ENCODE measurements around the gene NXPH4. TPM values are rescaled to one million over a fixed set of nuclear protein-coding genes. Genes with fewer than 3 reads are reported as not detected.

Gene NXPH4
- total RNA-seq (0.79 TPM), polyA plus RNA-seq (0.28 TPM)

DNA sequence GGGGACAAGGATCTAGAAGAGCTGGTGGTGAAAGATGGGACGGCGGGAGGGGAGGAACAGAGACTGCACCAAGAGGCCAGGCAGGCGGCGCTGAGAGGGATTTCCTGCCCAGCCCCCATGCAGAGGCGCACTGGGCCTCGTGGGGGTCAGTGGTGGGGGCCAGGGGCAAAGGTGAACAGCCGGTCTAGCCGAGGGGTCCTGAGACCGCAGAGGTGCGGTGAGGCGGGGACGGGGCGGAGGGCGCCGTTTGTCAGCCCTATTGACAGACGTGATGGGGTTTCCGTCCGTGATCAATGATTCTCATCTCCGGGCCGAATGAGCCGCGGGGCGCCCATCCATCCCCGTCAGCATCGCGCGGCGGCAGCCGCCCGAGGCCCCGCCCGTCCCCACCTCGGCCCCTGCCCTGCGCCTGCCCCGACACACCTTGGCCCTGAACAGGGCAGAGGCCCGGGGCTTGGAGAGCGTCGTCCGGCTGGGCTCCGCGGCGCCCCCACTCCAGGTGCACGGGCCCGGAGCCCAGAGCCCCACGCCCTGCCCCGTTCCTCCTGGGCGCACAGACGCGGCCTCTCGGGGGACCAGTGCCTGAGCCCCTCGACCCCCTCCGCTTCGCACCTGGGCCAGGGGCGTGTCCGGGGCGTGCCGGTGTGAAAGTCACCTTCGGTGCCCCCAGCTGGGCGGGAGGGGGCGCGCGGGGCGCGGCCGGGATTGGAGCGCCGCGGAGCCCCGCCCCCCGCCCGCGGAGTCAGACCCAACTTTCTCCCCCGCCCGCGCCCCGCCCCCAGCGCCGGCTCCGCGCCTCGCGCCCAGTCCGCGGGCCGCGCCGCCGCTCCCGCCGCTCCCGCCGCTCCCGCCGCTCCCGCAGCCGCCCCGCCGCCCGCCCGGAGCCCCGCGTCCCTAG, at the start of gene NXPH4:
Gene NXPH4, plus strand, starts transcription at position 781 of the 898 bp plus-strand sequence. CDS start 176 bp downstream, outside the sequence.
- DNase-seq (ENCODE audit: extremely low spot score) = no peak
- H3K4me1 ChIP-seq (ENCODE audit: insufficient read depth) = peaks cover 2% of the 10 kb centered on the region
- H3K4me3 ChIP-seq (ENCODE audit: low read depth, low read length) = peak within 1 kb of the TSS; percentile 40
- H3K36me3 ChIP-seq (ENCODE audit: insufficient read depth) = no peaks in the 10 kb centered on the region
- WGBS = under 1% methylated on average over 102 of the region's 102 CpGs
- H3K27ac ChIP-seq (ENCODE audit: low read depth) = no peak within 1 kb of the TSS

DNA sequence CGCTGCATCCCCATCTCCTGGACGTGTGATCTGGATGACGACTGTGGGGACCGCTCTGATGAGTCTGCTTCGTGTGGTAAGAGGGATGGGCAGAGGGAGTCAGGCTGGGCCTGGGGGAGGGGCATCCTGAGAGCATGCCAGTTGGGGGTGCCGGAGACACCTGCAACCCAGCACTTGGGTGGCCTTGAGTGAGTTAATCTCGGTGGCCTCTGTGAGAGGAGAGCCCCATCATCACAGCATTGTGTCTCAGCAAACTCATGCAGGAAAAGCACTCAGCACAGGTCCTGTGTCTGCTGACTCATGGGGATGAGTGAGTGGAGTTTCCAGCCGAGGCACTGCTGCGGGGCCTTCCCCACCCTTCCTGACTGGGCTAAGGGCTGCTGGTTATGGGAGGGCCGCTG, 49.6 kb upstream of the NXPH4 start:
- Histone ChIP-seq H3K4me1 (ENCODE audit: insufficient read depth) (no peaks in the 10 kb centered on the region), H3K27ac (ENCODE audit: low read depth) (no peak overlapping the region), H3K36me3 (ENCODE audit: insufficient read depth) (peaks cover 10% of the 10 kb centered on the region), H3K4me3 (ENCODE audit: low read depth, low read length) (no peak overlapping the region)
- no peak for DNase-seq (ENCODE audit: extremely low spot score)
- WGBS = 62% methylated on average over 10 of the region's 10 CpGs

DNA sequence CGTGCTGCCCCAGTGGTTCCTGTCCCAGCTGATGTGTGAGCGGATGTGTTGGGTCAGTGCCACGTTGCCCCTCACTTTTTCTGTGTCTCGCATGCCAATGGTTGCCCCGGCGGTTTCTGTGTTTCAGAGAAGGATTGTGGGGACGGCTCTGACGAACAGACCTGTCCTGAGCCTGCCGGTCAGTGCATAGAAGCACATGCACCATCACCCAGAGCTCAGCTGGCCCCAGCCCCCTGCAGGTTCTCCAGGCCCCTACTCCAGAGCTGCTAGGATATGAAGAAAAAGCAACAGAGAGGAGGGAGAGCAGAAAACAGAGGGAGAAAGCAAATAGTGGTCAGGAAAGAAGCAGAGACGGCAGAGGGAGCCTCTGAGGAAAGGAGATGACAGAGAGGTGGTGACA, 48.5 kb upstream of the NXPH4 start:
- H3K36me3 ChIP-seq (ENCODE audit: insufficient read depth) = peaks cover 7% of the 10 kb centered on the region
- 82% methylated on average over 10 of the region's 10 CpGs for WGBS
- DNase-seq (ENCODE audit: extremely low spot score) = no peak
- no peak overlapping the region for H3K4me3 ChIP-seq (ENCODE audit: low read depth, low read length)
- no peak overlapping the region for H3K27ac ChIP-seq (ENCODE audit: low read depth)
- no peaks in the 10 kb centered on the region for H3K4me1 ChIP-seq (ENCODE audit: insufficient read depth)

DNA sequence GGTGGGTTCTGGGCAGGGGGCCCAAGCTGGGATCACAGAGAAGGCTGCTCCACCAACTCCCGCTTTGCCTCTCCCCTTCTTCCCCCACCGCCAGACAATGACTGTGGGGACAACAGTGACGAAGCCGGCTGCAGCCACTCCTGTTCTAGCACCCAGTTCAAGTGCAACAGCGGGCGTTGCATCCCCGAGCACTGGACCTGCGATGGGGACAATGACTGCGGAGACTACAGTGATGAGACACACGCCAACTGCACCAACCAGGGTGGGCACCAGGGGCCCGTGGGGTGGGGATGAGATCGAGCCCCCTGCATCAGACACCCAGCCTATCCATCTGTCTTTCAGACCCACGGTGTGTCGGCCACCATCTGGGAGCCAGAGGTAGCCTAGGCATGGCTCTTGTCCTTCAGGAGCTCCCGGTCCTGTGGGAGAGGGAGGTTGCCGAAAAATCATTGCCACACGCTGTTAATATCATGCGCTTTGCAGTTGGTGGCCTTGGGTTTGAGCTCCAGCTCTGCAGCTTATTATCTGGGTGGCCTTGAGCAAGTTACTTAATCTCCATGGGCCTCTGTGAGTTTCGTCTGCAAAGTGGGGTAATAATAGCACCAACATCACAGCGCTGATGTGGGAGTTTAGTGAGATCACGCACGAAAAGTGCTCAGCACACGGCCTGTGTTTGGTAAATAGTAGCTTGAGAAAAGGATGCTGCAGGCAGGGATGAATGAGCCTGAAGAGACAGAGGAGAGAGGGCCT, 47.4 kb upstream of the NXPH4 start:
- no peak for DNase-seq (ENCODE audit: extremely low spot score)
- Histone ChIP-seq H3K4me1 (ENCODE audit: insufficient read depth) (no peaks in the 10 kb centered on the region), H3K27ac (ENCODE audit: low read depth) (no peak overlapping the region), H3K36me3 (ENCODE audit: insufficient read depth) (peaks cover 7% of the 10 kb centered on the region), H3K4me3 (ENCODE audit: low read depth, low read length) (no peak overlapping the region)
- 87% methylated on average over 23 of the region's 23 CpGs for WGBS

DNA sequence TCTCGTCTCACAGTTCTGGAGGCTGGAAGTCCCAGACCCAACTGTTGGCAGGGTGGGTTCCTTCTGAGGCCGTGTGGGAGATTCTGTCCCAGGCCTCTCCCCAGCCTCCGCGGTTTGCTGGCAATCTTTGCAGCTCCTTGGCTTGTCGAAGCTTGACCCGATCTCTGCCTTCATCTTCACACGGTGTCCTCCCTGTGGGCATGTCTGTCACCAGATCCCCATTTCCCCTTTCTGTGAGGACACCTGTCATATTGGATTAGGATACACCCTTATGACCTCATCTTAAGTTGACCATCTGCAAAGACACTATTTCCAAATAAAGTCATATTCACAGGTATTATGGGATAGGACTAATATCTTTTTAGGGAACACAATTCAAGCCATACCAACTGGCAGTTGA, 46.6 kb upstream of the NXPH4 start:
- peaks cover 7% of the 10 kb centered on the region for H3K36me3 ChIP-seq (ENCODE audit: insufficient read depth)
- no peak overlapping the region for H3K4me3 ChIP-seq (ENCODE audit: low read depth, low read length)
- no peak for DNase-seq (ENCODE audit: extremely low spot score)
- H3K27ac ChIP-seq (ENCODE audit: low read depth) = no peak overlapping the region
- no peaks in the 10 kb centered on the region for H3K4me1 ChIP-seq (ENCODE audit: insufficient read depth)
- WGBS = 60% methylated on average over 7 of the region's 7 CpGs

DNA sequence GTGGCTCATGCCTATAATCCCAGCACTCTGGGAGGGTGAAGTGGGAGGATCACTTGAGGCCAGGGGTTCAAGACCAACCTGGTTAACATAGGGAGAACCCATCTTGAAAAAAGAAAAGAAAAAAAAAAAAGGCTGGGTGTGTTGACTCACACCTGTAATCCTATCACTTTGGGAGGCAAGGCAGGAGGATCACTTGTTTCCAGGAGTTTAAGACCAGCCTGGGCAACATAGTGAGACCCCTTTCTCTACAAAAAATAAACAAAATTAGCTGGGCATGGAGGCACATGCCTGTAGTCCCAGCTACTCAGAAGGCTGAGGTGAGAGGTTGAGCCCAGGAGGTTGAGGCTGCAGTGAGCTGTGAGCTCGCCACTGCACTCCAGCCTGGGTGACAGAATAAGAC, 46.2 kb upstream of the NXPH4 start:
- H3K36me3 ChIP-seq (ENCODE audit: insufficient read depth) = peaks cover 7% of the 10 kb centered on the region
- H3K27ac ChIP-seq (ENCODE audit: low read depth) = no peak overlapping the region
- no peaks in the 10 kb centered on the region for H3K4me1 ChIP-seq (ENCODE audit: insufficient read depth)
- WGBS = 97% methylated on average over 1 of the region's 1 CpG
- no peak overlapping the region for H3K4me3 ChIP-seq (ENCODE audit: low read depth, low read length)
- no peak for DNase-seq (ENCODE audit: extremely low spot score)

DNA sequence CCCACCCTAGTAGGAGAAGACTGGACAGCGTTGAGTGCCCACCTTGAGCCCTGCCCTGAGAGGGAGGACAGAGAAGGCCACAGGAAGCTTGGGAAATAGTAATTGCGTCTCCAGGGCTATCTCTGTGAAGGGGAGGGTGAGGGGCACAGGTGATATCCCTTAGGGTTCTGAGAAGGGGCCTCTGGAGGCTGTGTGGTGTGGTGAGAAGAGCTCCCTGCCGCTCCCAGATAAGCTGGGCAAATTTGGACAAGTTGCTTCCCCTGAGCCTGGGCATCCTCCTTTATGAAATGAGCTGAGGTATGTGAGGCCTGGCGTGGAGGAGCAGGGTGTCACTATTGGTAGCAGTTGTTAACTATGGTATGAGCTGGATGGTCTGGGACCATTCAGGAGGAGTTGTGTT, 45.7 kb upstream of the NXPH4 start:
- no peak overlapping the region for H3K27ac ChIP-seq (ENCODE audit: low read depth)
- H3K36me3 ChIP-seq (ENCODE audit: insufficient read depth) = peaks cover 7% of the 10 kb centered on the region
- WGBS = 83% methylated on average over 4 of the region's 4 CpGs
- DNase-seq (ENCODE audit: extremely low spot score) = no peak
- no peaks in the 10 kb centered on the region for H3K4me1 ChIP-seq (ENCODE audit: insufficient read depth)
- no peak overlapping the region for H3K4me3 ChIP-seq (ENCODE audit: low read depth, low read length)

DNA sequence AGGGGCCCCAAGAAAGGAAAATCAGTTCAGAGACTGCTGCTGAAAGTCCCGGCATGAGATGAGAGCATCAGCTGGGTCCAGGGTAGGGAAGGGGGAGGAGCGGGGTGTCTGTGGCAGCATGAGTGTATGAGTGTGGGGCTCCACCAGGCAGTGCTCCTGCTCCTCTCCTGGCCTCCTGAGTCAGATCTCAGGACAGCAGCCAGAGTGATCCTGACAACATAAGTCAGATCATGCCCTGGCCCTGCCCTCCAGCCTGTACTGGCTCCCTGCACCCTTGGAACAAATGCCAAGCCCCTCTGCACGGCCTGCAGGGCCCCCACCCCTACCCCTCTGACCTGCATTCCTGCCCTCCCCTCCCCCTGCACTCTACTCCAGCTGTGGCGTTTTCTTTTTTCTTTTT, 44.9 kb upstream of the NXPH4 start:
- WGBS = 32% methylated on average over 4 of the region's 4 CpGs
- no peak overlapping the region for H3K27ac ChIP-seq (ENCODE audit: low read depth)
- DNase-seq (ENCODE audit: extremely low spot score) = no peak
- H3K36me3 ChIP-seq (ENCODE audit: insufficient read depth) = peaks cover 4% of the 10 kb centered on the region
- no peak overlapping the region for H3K4me3 ChIP-seq (ENCODE audit: low read depth, low read length)
- H3K4me1 ChIP-seq (ENCODE audit: insufficient read depth) = no peaks in the 10 kb centered on the region

DNA sequence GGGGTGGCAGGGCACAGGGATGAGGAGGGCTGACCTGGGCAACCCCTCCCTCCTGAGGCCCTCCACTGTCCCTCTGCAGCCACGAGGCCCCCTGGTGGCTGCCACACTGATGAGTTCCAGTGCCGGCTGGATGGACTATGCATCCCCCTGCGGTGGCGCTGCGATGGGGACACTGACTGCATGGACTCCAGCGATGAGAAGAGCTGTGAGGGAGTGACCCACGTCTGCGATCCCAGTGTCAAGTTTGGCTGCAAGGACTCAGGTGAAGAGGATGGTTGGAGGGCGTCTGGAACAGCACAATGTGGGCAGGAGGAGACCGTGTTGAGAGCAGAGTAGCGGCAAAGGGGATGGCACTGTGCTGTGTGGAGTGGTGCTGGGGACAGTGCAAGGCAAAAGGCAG, 43.5 kb upstream of the NXPH4 start:
- H3K36me3 ChIP-seq (ENCODE audit: insufficient read depth) = peaks cover 2% of the 10 kb centered on the region
- no peak overlapping the region for H3K4me3 ChIP-seq (ENCODE audit: low read depth, low read length)
- H3K4me1 ChIP-seq (ENCODE audit: insufficient read depth) = no peaks in the 10 kb centered on the region
- no peak overlapping the region for H3K27ac ChIP-seq (ENCODE audit: low read depth)
- WGBS = 67% methylated on average over 11 of the region's 11 CpGs
- no peak for DNase-seq (ENCODE audit: extremely low spot score)

DNA sequence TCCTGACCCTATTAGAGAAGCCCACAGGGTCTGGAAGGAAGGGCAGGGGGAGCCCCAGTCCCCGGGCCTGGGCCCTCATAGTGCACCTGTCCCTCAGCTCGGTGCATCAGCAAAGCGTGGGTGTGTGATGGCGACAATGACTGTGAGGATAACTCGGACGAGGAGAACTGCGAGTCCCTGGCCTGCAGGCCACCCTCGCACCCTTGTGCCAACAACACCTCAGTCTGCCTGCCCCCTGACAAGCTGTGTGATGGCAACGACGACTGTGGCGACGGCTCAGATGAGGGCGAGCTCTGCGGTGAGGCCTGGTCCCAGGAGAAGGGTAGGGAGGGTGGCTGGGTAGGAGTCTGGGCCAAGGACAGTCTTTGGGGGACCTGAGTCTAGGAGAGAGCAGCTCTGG, 42.9 kb upstream of the NXPH4 start:
- 85% methylated on average over 14 of the region's 14 CpGs for WGBS
- Histone ChIP-seq H3K27ac (ENCODE audit: low read depth) (no peak overlapping the region), H3K36me3 (ENCODE audit: insufficient read depth) (peaks cover 2% of the 10 kb centered on the region), H3K4me1 (ENCODE audit: insufficient read depth) (no peaks in the 10 kb centered on the region), H3K4me3 (ENCODE audit: low read depth, low read length) (no peak overlapping the region)
- DNase-seq (ENCODE audit: extremely low spot score) = no peak

DNA sequence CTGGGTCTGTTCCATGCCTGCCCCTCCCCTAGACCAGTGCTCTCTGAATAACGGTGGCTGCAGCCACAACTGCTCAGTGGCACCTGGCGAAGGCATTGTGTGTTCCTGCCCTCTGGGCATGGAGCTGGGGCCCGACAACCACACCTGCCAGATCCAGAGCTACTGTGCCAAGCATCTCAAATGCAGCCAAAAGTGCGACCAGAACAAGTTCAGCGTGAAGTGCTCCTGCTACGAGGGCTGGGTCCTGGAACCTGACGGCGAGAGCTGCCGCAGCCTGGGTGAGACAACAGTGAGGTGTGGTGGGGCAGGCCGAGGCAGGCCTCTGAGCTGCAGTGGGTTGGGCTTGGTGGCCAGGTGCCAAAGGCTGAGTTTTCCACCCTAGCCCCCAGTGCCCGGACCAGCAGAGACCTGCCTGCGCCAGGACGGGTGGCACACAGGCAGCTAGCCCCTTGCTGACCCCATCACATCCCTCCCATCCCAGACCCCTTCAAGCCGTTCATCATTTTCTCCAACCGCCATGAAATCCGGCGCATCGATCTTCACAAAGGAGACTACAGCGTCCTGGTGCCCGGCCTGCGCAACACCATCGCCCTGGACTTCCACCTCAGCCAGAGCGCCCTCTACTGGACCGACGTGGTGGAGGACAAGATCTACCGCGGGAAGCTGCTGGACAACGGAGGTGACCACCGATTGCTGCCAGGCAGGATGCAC, 41.0 kb upstream of the NXPH4 start:
- Histone ChIP-seq H3K36me3 (ENCODE audit: insufficient read depth) (peaks cover 4% of the 10 kb centered on the region), H3K4me3 (ENCODE audit: low read depth, low read length) (no peak overlapping the region), H3K27ac (ENCODE audit: low read depth) (peak overlapping the region; percentile 49), H3K4me1 (ENCODE audit: insufficient read depth) (no peaks in the 10 kb centered on the region)
- DNase-seq (ENCODE audit: extremely low spot score) = peak; percentile 45
- WGBS = 49% methylated on average over 29 of the region's 29 CpGs

DNA sequence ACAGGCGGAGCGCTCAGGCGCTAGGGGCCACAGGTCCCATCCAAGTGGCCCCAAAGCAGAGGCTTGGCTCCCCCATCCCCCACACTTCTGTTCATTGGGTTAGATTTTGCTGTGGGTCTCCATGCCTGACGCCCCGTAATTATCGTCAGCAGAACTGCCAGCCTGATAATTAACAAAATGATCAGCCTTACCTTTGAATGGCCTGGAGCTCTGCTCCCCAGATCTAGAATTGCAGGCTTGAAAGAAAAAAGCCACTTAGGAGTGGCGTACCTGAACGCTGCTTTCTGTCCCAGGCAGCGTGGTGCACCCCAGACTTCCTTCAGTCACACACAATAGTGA, 40.5 kb upstream of the NXPH4 start:
- DNase-seq (ENCODE audit: extremely low spot score) = no peak
- H3K4me3 ChIP-seq (ENCODE audit: low read depth, low read length) = no peak overlapping the region
- H3K4me1 ChIP-seq (ENCODE audit: insufficient read depth) = no peaks in the 10 kb centered on the region
- peak overlapping the region; percentile 49 for H3K27ac ChIP-seq (ENCODE audit: low read depth)
- 89% methylated on average over 9 of the region's 9 CpGs for WGBS
- peaks cover 4% of the 10 kb centered on the region for H3K36me3 ChIP-seq (ENCODE audit: insufficient read depth)

DNA sequence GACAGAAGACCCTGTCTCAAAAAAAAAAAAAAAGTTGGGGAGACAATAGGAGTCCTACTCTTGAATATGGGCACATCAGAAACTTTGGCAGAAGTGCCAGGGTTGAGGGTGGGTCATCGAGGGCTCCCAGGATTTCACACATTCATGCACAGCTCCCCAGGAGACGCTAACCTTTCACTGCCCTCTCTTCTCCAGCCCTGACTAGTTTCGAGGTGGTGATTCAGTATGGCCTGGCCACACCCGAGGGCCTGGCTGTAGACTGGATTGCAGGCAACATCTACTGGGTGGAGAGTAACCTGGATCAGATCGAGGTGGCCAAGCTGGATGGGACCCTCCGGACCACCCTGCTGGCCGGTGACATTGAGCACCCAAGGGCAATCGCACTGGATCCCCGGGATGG, 39.7 kb upstream of the NXPH4 start:
- 77% methylated on average over 9 of the region's 9 CpGs for WGBS
- no peak for DNase-seq (ENCODE audit: extremely low spot score)
- Histone ChIP-seq H3K27ac (ENCODE audit: low read depth) (no peak overlapping the region), H3K4me3 (ENCODE audit: low read depth, low read length) (no peak overlapping the region), H3K36me3 (ENCODE audit: insufficient read depth) (peaks cover 4% of the 10 kb centered on the region), H3K4me1 (ENCODE audit: insufficient read depth) (no peaks in the 10 kb centered on the region)

All from urinary bladder (tissue), 4 donors.